Stimulated activated CD8-positive, alpha-beta memory T cell treated with anti-CD3 and anti-CD28 coated beads, Interleukin-4, amount 100 ng/mL, for 24 hours (primary cell): ENCODE results near the gene DLG2.

ENCODE experiments used
- DNase-seq: peaks from one replicate; pipeline ENCODE4 v3.0.0-alpha.2; 2020; ENCODE audit warnings: low read depth

DLG2 gene

DNA sequence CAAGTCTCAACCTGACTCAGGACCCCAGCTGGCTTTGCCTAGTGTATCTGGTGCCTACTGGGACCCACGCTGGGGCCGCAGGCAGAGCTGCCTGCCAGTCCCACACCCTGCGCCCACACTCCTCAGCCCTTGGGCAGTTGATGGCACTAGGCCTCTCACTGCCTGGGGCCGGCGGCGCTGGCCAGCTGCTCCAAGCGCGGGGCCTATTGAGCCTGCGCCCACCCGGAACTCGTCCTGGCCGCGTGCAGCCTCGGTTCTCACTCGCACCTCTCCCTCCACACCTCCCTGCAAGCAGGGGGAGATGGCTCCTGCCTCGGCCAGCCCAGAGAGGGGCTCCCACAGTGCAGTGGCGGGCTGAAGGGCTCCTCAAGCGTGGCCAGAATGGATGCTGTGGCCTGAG lies 1432.4 kb downstream of the DLG2 start:
- no peak for DNase-seq

DNA sequence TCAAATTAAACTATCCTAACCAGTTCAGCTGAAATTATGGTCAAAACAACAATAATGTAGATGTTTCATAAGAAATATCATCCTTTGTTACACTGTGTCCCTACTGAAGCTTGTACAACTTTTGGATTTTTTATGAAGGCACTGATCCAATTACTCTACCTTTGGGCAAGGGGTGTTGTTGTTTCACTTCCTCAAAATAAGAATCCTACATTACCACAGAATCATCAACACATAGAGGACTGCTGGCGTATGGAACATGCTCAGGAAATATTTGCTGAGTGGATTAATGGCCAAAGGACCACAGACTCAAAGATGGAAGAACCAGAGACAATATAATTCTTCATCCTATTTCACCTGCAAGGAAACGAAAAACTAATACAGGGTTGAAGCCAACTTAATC lies 1433.4 kb downstream of the DLG2 start:
- DNase-seq = no peak

DNA sequence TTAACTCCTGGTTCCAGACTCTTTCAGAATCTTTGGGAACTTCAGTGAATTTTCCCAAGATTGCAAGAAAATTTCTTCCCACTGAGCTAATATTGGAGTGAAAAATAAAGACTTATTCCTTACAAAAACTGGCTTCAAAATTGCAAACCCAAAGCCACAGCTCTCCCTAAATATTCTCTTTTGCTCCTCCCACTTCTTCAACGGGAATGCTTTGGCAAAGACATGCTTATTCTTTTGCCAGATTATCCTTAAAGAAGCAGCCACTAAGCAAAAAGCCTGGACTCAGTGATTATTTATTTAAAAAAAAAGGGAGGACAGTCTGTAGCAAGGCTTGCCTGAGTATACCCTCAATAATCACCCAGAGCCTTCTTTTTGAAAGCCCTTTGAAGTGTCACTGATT lies 1438.6 kb downstream of the DLG2 start:
- no peak for DNase-seq

- DNase-seq = no peak
Observed at GRCh38 chr11:84173078-84173477, 1454.1 kb downstream of the DLG2 start.

DNA sequence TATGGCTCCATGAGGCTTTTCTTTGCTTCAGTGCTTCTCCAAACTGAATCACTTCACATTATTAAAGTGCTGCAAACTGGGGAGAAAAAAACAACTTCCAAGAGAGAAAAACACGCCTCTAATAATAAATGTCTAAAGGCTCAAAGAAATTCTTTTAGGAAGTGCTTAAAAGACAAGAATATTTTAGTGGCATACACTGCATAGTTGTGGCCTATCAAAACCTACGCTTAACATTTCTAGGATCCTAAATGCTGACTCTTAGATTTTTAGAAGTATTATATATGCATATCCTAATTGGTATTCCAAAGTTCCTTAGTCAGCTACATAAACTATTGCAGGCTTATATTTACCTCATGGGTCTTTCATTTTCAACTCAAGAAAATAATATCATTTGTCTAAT lies 1462.0 kb downstream of the DLG2 start:
- no peak for DNase-seq

GRCh38 chr11:84164728-84165127 lies 1462.4 kb downstream of the DLG2 start:
- DNase-seq = no peak

DNA sequence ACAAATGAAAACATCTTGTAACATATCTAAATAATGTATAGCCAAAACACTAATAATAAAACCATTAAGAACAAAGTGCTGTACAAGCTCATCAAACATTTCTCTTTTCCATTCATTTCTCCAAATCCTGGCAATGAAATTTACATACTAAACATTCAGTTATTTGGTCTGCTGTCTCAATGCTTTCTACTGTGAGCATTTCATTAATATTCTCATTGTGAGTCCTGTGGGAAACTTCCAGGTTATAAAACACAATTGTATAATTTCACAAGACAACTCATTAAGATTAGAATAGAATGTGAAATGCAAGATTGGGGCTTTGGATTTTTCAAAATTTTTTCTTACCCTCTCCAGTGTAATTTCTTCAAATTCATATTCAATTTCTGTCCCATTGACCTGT lies 1464.0 kb downstream of the DLG2 start:
- DNase-seq = no peak

GRCh38 chr11:84157639-84158038 lies 1469.5 kb downstream of the DLG2 start:
- DNase-seq = no peak

- DNase-seq = no peak
Observed at GRCh38 chr11:84146826-84147225, 1480.3 kb downstream of the DLG2 start.

DNA sequence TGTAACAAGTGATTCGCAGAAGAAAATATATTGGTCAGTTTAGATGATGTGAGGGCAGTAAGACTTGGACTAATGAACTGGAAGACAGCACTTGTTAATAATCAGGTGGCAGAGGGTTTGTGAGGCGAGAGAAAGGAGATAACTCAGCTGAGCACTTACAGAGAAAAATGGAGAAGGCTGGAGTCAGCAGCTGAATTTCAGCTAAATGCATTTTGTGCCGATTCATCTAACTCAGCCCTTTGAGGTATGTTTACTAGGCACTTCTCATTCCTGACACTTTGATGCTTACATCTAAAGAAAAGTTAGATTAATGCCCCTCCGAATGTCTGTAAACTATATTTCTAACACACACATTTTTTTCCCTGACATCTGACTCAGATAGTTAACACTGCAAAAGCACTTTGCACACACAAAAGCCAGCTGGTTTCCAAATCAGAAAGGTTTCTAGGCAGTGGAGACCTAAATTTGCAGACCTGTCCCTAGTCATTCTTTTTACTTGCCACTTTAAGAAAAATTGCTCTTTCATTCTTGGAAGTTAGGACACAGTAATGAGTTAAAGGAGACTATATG lies 1481.4 kb downstream of the DLG2 start:
- no peak for DNase-seq

DNA sequence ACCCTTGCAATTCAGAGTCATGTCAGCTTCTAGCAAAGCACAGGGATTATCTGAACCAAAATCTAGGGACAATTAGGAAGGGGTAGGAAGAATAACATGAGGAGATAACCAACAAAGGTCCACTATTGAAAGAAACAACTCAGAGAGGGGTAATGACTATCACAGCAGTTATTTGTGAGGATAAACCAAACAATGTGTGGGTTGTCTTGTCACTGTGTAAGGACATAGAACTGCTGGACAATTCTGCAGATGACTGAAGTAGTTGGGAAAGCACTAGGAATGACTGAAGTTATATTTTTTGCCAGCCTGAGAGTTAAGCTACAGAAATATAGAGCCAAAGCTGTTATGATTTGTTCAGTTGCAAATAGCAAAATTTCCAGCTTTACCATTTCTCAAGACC lies 1482.6 kb downstream of the DLG2 start:
- no peak for DNase-seq

DNA sequence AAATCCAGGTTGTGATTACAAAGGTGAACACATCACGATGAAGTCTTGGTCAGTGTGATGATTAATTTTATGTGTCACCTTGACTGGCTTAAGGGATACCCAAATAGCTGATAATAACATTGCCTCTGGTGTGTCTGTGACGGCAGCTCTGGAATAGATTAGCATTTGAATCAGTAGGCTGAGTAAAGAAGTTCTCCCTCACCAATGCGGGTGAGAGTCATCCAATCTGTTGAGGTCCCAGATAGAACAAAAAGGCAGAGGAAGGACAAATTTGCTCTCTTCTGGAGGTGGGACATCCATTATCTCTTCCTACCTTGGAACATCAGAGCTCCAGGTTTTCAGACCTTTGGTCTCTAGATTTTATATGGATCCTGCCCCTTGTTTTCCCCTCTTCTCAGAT lies 1484.7 kb downstream of the DLG2 start:
- DNase-seq = no peak

- no peak for DNase-seq
Observed at GRCh38 chr11:84140386-84141169, 1486.6 kb downstream of the DLG2 start.

DNA sequence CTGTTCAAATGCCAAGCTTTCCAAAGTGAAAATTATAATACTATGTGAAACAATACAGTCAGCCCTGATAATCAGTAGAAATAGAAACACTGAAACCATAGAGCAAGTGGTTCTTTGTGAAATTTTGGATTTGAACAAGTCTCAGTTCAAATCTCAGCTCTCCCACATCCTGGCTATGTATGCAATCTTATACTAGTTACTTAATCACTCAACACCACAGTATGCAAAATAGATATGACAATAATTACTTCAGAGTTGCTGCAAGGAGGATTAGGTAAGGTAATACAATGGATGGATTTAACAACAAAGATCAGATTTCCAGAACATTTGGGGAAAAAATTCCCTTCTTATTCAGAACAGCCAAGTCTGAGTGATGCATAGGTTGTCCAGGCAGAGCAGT lies 1489.2 kb downstream of the DLG2 start:
- no peak for DNase-seq

GRCh38 chr11:84137505-84137904 lies 1489.6 kb downstream of the DLG2 start:
- DNase-seq = no peak

DNA sequence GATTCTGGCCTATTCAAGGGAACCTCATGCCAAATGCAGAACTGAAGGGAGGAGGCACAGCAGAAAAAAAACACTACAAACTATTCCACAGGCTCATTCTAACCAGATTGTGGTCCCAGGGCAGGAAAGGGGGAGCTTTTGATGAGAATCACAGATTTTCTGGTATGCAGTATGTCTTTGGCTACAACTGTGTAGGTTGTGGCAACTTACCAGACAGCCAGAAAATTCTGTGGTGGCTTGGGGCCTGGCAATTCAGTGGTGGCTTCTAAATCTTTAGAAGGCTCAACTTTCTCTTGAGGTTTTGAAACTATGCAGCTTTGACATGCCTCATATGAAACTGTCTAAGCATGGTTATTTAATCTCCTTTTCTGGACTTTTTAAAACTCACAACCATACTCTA lies 1490.2 kb downstream of the DLG2 start:
- DNase-seq = no peak

DNA sequence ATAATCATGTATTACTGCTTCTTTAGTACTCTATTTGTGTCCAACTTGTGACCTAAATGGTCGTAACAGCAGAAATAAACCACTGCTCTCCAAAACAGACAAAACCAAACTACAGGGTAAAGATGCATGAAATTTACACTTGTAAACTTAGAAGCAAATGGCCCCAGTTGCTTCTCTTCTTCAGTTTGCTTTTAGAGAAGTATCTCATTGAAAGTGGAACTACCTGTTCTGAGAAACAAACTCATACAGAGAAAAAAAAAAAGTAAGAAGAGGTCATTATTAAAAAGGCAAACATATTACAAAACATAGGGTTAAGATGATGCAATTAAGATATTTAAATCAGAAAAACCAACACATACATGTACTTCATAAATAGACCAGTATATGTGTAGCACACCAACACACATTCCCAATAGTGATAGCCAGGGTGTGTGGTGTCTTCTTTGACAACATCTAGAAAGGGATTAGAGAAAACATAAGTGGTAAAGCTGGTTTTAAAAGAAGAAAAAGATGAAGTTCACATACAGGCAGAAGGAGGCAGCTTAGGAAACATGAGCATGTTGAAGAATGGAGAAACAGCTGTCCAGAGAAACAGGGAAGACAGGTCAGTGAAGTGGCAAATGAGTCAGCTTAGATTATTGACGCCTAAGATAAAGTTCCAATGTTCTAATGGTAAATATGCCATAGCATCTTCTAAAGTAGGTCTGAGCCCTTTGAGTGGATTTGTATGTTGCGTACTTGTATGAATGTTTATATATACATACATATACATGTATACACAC lies 1496.3 kb downstream of the DLG2 start:
- DNase-seq = no peak

- DNase-seq = no peak
Observed at GRCh38 chr11:84129961-84130576, 1497.1 kb downstream of the DLG2 start.

GRCh38 chr11:84128840-84129239 lies 1498.3 kb downstream of the DLG2 start:
- no peak for DNase-seq

GRCh38 chr11:84117394-84117793 lies 1509.8 kb downstream of the DLG2 start:
- DNase-seq = no peak

- no peak for DNase-seq
Observed at GRCh38 chr11:84106541-84106940, 1520.6 kb downstream of the DLG2 start.

DNA sequence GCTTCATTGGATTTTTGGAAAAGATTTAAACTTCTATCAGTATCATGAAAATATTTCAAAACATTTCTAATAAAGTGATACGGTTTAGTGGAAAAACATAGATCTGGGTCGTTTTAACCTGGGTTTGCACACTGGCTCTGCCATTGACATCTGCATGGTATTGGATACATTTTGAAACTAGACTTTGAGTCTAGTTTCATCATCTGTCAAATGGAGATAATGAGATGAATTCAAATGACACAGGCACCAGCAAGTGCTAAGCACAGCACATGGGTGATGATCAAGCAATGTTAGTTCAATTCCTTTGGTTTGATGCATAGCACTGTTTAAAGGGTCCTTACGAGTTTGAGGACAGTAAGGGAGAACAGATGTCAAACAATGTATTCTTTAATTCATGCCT lies 1522.0 kb downstream of the DLG2 start:
- DNase-seq = no peak

DNA sequence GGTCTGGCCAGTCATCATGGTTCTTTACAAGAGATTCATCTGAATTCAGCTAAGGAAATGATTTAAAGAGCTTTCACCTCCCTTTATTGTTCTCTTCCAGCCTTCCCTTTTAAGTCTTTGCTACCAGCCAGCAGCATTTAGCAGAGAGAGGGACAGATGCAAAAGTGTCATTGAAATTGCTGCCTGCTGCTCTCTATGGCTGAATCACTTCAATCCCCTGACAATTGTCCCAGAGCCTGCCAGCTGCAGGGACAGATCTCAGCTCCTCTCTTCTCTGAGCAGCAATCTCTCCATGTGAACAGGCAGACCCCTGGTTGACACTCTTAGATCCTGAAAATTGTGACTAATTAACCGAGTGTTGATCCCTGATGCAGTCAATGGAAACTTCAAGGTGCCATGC lies 1524.0 kb downstream of the DLG2 start:
- DNase-seq = no peak
